NOMO-1 treated with DMSO at 0.1 percent for 48 hours (cell line): Measurements from ENCODE around the gene CTIF.
A peak's percentile ranks its signal among the peaks of the same experiment; 100 is the strongest.

Experiments used
- DNase-seq: peaks from one replicate; lab custom pipeline; 2025; ENCODE audit not compliant: unreplicated experiment; lab: John Stamatoyannopoulos, UW

Gene CTIF

DNA sequence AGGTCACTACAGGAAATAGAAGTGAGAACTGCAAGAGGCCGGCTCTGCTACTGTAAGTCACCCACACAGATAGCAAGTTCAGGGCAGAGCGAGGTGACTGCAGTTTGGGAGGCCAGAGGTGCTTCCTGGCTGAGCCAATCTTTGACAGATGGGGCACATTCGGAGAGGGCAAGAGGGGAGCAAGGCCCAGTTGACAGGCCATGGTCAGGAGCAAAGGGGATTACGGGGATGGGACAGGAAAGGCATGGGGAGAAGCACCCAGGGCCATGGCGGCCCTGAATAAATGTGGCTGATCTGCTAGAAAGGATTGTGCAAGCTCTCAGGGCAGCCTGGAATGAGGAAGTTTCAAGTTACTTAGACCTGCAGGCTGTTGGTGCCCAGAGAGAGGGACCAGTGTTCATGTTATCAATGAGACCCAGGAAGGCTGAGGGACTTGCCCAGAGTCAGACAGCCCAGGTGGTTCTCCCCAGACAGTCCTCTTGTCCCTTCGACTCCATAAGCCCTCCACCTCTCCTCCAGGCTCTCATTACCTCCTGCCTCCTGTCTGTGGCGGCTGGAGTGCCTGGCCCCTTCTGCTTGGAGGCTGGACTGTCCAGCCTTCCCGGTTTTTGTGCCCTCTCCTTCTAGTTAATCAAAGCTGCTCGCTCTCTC, 123.3 kb downstream of the CTIF start:
- DNase-seq, result peak; percentile 89

DNA sequence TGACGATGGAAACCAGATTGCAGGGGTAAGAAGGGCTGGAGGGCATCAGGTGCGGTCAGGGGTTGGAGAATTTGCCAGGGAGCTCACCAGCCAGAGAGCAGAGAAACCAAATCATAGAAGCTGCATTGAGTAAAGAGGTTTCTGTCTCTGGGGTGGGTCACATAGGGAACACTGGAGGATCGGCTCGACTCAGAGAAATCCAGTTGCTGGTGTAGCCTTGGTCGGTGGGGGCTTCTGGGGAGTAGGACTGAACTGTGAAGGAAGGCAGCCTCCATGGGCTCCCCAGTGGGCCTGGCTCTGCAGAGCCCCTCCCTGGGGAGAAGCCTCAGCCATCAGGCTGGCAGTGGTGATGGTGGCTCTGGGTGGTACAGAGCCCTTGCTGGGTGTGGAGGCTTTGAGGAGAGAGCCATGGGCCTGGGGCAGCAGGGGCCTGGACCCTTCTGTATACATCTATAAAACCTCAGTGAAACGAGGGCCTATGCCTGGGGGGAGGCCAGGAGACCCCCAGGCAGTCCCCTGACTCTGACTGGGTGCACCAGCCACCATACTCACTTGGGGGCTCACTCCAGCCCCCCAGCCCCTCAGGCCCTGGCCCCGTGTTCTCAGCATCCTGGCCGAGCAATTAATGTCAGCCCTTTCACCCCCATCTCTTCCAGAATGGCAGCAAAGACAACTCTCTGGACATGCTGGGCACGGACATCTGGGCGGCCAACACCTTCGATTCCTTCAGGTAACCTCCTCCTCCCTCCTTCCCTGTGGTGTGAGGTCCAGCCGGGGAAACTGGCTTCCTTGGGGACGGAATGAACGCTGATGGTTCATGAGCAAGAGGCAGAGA, 124.5 kb downstream of the CTIF start:
- no peak for DNase-seq

DNA sequence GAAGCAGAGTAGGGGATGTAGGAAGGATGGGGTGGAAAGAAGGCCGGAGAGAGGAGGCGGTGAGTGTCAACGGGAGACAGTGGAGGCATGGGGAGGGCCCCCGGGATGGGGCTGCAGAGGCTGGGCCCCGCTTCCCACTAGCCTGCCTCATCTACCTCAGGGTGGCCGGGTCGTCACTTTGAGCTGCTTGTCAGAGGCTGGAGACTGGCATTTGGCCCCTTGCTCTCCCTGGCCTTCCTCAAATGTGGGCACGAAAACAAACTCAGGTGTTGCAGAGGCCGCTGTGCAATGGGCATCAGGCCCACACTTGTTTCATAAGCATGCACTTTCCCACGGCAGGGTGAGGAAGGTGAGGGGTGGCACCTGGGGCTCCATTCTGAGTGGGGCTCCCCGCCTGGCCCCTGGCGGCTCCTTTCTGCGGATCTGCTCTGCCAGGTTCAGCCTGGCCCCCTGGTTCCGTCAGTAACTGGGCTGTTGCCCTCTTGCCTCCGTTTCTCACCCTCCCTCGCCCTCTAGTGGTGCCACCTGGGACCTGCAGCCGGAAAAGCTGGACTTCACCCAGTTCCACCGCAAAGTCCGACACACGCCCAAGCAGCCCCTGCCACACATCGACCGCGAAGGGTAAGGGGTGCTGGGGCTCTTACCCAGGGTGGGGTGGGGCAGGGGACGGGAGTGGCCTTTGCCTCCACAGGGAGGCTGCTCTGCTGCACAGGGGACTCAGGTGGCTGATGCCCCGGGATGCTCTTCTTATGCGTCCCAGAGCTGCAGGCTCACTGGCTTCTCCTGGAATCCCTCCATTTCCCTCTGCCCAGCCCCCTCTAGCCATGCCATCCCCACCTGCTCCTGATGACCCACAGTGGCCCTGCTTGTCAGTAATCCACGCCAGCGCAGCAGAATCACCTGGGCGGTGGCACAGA, 125.4 kb downstream of the CTIF start:
- peak; percentile 5 for DNase-seq

DNA sequence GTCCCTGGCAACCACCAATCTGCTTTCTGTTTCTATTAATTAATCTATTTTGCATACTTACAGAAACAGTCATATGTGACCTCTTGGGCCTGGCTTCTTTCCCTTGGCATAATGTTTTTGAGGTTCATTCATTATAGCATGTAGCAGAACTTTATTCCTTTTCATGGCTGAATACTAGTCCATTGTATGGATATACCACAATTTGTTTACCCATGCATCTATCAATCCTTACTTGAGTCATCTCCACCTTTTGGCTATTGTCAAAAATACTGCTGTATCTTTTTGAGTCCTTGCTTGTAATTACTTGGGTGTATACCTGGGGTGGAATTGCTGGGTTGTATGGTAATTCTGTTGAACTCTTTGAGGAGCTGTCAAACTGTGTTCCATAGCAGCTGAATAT, 126.8 kb downstream of the CTIF start:
- no peak for DNase-seq

GRCh38 chr18:48666613-48667012, 127.8 kb downstream of the CTIF start:
- DNase-seq, result no peak

DNA sequence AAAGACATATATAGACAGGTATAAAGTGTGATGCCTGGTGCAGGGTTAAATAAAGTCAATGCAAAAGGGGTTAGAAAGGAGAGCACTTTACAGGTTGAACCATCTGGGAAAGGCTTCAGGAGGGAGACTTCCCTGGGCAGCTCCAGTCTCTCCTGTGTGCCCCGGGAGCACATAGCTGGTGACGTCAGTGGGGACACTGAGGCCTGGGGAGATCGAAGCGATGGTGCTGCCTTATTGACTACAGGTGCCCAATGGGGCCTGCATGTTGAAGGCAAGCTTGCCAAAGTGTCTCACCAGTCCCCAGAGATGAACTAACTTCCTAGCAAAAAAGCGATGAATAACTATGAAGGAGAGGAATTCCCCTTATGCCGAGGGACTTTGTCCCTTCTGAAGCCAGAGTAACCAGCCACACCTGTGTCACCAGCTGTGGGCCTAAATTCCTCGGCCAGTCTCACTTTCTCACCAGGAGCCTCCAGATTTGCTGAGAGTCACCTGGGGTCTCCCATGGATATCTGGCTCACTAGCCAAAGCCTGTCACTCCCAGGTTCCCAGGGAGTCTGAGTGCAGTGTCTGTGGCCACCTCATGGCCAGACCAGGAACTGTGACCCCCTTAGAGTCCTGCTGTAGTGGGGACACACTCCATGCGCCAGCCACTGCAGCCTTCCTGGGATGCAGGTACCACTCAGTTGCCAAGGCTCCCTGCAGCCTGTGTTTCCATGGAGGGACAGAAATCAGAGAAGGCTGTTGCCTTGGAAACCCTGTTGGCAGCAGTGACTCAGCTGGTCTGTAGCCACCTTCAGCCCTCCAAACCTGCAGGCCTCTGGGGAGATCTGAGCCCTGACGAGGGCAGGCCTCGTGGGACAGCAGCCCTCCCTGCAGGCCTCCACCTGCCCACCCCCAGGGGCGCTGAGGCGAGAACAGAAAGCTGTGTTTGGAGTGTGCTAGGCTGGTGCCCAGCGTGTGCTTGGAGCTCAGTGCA, 128.7 kb downstream of the CTIF start:
- DNase-seq, result no peak

DNA sequence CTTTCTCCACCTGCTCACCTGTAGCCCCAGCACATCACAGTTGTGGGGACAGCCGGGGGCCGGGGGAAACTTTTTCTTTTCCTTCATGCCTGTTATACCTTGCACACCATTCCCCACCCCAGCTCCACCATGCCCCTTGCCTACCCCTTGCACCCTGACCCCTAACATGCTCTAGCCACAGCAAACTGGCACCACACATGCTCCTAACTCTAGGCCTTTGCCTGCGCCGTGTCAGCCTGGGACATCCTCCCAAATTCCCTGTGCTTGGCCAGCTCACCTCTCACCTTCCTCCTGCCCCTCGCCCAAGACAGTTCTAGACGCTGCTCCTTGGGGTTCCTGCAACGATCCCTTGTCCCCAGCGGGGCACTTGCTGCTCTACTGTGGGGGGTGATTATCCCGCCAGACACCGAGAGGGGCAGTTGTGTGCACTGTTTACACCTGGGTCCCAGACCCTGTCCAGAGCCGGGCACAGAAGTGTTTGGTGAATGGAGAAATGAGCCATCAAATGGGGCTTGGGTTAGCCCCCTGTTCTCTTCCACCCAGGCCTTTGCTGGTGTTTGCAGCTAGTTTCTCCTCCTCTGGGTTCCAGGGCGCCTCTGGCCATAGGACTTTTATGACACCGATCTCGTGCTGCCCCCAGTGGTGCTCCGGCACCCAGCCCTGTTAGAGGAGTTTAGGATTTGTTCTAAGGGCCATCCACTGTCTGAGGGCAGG, 129.8 kb downstream of the CTIF start:
- no peak for DNase-seq

DNA sequence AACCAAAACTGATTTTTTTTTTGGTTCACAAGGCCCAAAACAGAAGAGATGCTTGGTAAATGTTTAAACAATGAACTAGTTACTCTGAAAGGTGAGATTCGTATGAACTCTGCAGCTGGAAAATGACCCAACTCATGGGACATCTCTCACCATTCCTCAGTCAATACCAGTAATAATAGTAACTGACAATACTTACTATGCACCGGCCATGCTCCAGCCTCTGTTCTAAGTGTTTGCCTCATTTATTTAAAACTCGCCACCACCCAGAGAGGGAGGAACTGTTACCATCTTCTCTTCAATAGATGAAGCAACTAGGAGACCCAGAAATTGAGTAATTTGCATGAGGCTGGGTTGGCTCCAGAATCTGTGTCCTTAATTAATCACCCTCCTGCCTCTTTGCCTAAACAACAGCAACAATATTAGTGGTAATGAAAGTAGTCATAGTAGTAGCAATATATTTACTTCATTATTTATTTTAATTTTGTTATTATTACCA, 130.4 kb downstream of the CTIF start:
- no peak for DNase-seq

DNA sequence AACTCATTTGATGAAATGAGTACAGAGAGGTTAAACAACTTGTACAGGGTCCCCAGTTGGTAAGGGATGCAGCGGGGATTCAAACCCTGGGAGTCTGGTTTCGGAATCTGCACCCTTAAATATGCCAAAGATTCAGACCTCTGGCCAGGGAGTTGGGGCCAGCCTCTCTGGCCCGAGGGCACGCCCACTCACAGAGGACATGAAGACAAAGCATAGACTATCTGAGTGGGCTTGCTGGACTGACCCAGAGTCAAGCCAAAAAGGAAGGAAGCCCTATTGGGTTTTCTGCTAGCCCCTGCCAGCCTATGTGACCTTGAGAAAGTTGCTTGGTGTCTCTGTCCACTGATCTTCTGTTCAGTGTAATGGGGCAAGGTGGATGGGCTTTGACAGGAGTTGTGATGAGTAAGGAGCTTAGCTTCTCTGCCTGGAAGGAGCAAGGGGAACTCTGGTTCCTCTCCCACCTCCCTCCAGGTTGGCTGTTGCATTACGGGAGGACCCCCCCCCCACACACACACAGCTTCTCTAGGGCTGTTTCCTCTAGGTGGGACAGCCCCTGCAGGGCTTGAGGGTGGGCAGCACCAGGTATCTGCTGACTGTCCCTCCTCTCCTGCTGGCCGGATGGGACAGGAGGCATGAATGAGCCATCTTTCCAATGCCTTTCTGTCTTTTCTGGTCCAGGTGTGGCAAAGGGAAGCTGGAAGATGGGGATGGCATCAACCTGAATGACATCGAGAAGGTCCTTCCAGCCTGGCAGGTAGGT, 131.3 kb downstream of the CTIF start:
- no peak for DNase-seq

DNA sequence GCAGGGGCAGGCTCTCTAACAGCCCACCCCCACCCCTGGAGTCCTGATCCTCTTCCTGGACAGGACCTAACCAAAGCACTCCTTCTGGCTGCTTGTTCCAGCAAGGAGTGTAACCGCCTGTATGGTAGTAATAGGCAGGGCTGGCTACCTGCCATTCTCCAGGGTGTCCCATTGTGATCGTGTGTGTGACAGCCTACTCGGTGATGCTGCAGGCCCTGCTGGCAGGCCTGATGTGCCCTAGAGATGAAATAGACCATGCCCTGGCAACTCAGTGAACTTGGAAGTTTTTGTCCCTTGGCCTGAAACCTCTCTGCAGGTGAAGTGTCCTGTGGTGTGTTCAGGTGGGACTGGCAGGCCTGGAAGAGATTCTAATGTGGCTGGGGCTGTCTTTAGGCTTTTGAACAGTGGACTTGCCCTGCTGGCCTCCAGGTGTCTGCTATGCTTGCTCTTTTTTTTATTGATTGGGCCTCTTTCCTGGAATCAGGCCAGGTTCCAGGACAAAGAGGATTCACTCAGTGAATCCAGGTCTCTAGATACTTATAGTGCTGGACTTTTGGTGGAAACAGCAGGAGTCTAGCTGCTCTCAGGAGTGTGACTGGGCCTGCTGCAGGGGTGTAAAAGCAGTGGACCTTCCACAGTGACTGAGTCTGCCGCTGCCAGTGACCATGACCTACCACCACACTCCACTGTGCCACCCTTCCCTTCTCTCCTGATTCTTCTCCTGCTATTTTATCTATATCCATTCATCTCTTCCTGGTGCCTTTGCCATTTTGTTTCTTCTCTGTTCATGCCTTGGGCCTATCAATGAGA, 132.1 kb downstream of the CTIF start:
- no peak for DNase-seq

GRCh38 chr18:48671561-48671945, 132.7 kb downstream of the CTIF start:
- DNase-seq, result no peak

GRCh38 chr18:48672671-48673340, 134.0 kb downstream of the CTIF start:
- no peak for DNase-seq

DNA sequence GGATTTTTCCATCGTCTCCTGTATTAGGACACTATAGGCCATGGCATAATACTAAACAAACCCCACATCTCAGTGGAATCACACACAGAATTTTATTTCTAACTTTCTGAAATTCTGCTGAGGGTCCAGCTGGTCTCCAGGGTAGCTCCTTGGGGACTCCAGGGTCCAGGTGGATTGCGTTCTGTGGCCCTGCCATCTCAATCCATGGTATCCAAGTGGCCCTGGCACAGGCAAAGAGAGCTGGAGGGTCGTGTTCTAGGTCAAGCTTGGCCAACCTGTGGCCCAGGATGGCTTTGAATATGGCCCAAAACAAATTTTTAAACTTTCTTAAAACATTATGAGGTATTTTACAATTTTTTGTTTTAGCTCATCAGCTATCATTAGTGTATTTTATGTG, 134.6 kb downstream of the CTIF start:
- no peak for DNase-seq

DNA sequence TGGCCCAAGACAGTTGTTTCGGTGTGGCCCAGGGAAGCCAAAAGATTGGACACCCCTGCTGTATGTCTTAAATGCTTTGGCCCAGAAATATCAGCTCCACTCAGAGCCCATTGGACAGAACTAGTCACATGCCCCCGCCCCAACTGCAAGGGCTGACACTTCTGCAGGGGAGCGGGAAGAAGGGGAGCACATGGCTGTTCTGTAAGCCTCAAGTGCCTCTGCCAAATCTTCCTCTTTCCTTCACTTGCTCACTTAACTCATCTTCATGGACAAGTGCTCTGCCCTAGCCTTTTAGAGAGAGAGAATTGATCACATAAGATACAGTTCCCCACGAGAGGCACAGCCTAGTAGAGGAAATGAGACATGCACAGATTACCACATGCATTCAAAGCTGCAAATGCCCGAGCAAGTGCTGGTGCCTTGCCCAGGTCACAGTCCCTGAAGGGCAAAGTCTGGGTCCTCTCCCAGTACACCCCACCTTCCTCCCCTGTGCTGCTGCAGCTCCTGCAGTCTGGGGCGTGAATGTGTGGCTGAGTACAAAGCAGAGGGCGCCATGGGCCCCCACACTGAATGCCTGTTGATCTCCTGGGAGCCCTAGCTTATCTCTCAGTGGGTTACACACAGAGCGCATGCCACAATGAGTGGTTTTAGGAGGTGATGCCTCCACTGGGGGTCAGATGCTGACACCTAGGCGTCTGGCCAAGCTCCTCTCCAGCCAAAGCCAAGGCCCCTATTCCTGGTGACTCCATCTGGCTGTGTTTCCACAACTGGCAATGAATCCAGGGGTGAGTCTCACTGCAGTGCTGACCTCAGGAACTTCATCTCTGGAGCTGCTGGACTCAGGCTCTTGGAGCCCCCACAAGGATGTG, 135.3 kb downstream of the CTIF start:
- peak; percentile 62 for DNase-seq

GRCh38 chr18:48674758-48675351, 136.0 kb downstream of the CTIF start:
- no peak for DNase-seq

DNA sequence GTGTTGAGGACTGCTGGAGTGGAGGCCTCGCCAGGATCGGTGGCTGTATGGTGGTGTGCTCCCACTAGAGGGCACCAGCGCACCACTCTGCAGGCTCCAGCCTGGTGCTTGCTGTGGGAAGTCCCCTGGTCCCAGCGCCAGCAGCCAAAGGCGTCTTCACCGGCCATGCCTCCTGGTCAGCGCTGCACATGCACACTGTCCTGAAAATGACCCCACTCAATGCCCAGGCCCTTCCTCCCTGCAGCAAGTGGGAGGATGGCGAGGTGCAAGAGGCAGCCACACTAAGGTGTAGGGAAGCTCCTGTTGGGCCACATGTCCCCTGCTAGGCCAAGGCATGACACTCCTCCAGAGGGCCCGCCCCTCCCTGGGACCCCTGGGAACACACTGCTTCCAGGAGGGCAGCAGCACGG, 136.5 kb downstream of the CTIF start:
- DNase-seq, result peak; percentile 73
